Endodermal cell (in vitro differentiated cells): ENCODE measurements around the gene C1GALT1C1L. TPM values are rescaled to one million over a fixed set of nuclear protein-coding genes. Genes with fewer than 3 reads are reported as not detected.
"Not testable (repeated sequence)": the region's sequence is repeated elsewhere in the genome, so short reads cannot be mapped to it uniquely, and the experiment has no call there.

Experiments
- DNase-seq: peaks from one replicate; pipeline ENCODE4 v3.0.0-alpha.2; 2017
- H3K27ac ChIP-seq: 2 replicates; pipeline ENCODE4 v1.5.1; 2013; ENCODE audit warnings: mild to moderate bottlenecking, low read depth, low read length, moderate library complexity
- H3K27me3 ChIP-seq: 2 replicates; pipeline ENCODE4 v1.6.1; 2013; ENCODE audit warnings: mild to moderate bottlenecking, low read length, moderate library complexity; ENCODE audit not compliant: insufficient read depth, control insufficient read depth, poor library complexity, severe bottlenecking
- H3K36me3 ChIP-seq: 2 replicates; pipeline ENCODE4 v1.7.0; 2013; ENCODE audit warnings: mild to moderate bottlenecking, low read length, moderate library complexity; ENCODE audit not compliant: control insufficient read depth, insufficient read depth
- H3K4me1 ChIP-seq: one replicate; pipeline ENCODE4 v1.7.0; 2013; ENCODE audit warnings: low read length; ENCODE audit not compliant: control insufficient read depth, insufficient read depth
- H3K4me3 ChIP-seq: 2 replicates; pipeline ENCODE4 v1.5.1; 2013; ENCODE audit warnings: mild to moderate bottlenecking, low read length, moderate library complexity
- H3K9ac ChIP-seq: 2 replicates; pipeline ENCODE4 v1.6.1; 2013; ENCODE audit warnings: mild to moderate bottlenecking, low read length, moderate library complexity; ENCODE audit not compliant: poor library complexity, severe bottlenecking; ENCODE audit errors: extremely low read depth
- H3K9me3 ChIP-seq: 2 replicates; pipeline ENCODE4 v1.6.1; 2013; ENCODE audit warnings: mild to moderate bottlenecking, low read length, moderate library complexity; ENCODE audit not compliant: control insufficient read depth
- H3K27ac Mint-ChIP-seq: 2 replicates; pipeline ENCODE4 v1.8.0; 2020; ENCODE audit warnings: mixed read lengths
- H3K27me3 Mint-ChIP-seq: 2 replicates; pipeline ENCODE4 v1.8.0; 2021; ENCODE audit warnings: mild to moderate bottlenecking, mixed read lengths; ENCODE audit not compliant: insufficient read depth
- H3K36me3 Mint-ChIP-seq: 2 replicates; pipeline ENCODE4 v1.8.0; 2020; ENCODE audit warnings: low read depth, mixed read lengths
- H3K4me1 Mint-ChIP-seq: 2 replicates; pipeline ENCODE4 v1.8.0; 2020; ENCODE audit warnings: mixed read lengths
- H3K4me3 Mint-ChIP-seq: 2 replicates; pipeline ENCODE4 v1.8.0; 2020; ENCODE audit warnings: mild to moderate bottlenecking, moderate library complexity, mixed read lengths
- H3K9me3 Mint-ChIP-seq: 2 replicates; pipeline ENCODE4 v1.8.0; 2020; ENCODE audit warnings: mild to moderate bottlenecking, mixed read lengths
- CTCF ChIP-seq: fragments of 200-600 bp; sonication (generic); conservative IDR thresholded peaks from 2 replicates; pipeline ENCODE4 v1.5.0; 2021; ENCODE audit warnings: antibody characterized with exemption, mild to moderate bottlenecking
- WGBS, 2 experiments: methylation state at CpG; one replicate each; pipeline versions ENCODE4 v1.1.5 to v1.1.7; 2013; ENCODE audit warnings: missing lambda C conversion rate in 2 of 2, mixed read lengths in 1 of 2; ENCODE audit not compliant: insufficient coverage in 1 of 2, insufficient read length in 1 of 2; 5-methylcytosine and 5-hydroxymethylcytosine counted together
- total RNA-seq, 2 donors: library from RNA; stranded (reverse); fragmentation: NEBNext Ultra II Directional in 1 of 2; extraction: Animal tissue kit (Norgen Biotek cat#: 25700) in 1 of 2; gene quantifications; 2 replicates in 1 of 2; 3 replicates in 1 of 2; pipeline ENCODE4 v1.2.1, GENCODE V29; 2021

C1GALT1C1L gene
- total RNA-seq, 2 donors from 2014 or later: not detected

- H3K9me3 Mint-ChIP-seq: no peaks in the 10 kb centered on the region
- H3K27ac ChIP-seq: no peak overlapping the region
- no peaks in the 10 kb centered on the region for H3K9me3 ChIP-seq
- no peaks in the 10 kb centered on the region for H3K27me3 Mint-ChIP-seq
- no peak overlapping the region for H3K27ac Mint-ChIP-seq
- H3K4me3 Mint-ChIP-seq: no peak overlapping the region
- no peaks in the 10 kb centered on the region for H3K4me1 Mint-ChIP-seq
- no peaks in the 10 kb centered on the region for H3K4me1 ChIP-seq
- TF ChIP-seq CTCF: no peak
- H3K9ac ChIP-seq: no peak overlapping the region
- no peaks in the 10 kb centered on the region for H3K36me3 Mint-ChIP-seq
- H3K36me3 ChIP-seq: no peaks in the 10 kb centered on the region
- H3K27me3 ChIP-seq: no peaks in the 10 kb centered on the region
- 98 to 100% methylated on average over 2 to 3 of the region's 3 CpGs for WGBS, 2 experiments
- H3K4me3 ChIP-seq: no peak overlapping the region
- no peak for DNase-seq
These were observed 23.5 kb upstream of the C1GALT1C1L start for GRCh38 chr2:43699761-43700160.

- H3K4me1 Mint-ChIP-seq, H3K27me3 Mint-ChIP-seq: not testable (repeated sequence)
- WGBS, 2 experiments: 84 to 92% methylated on average over 6 of the region's 6 CpGs
These were observed 21.9 kb upstream of the C1GALT1C1L start for GRCh38 chr2:43698140-43698539.

GRCh38 chr2:43692428-43692994, 16.3 kb upstream of the C1GALT1C1L start:
- H3K9me3 Mint-ChIP-seq: no peaks in the 10 kb centered on the region
- TF ChIP-seq CTCF: no peak
- no peaks in the 10 kb centered on the region for H3K9me3 ChIP-seq
- no peak overlapping the region for H3K27ac ChIP-seq
- H3K27ac Mint-ChIP-seq: no peak overlapping the region
- H3K4me3 ChIP-seq: no peak overlapping the region
- no peak overlapping the region for H3K4me3 Mint-ChIP-seq
- no peaks in the 10 kb centered on the region for H3K4me1 ChIP-seq
- H3K27me3 Mint-ChIP-seq: no peaks in the 10 kb centered on the region
- H3K36me3 ChIP-seq: no peaks in the 10 kb centered on the region
- no peak for DNase-seq
- no peak overlapping the region for H3K9ac ChIP-seq
- no peaks in the 10 kb centered on the region for H3K36me3 Mint-ChIP-seq
- peaks cover 3% of the 10 kb centered on the region for H3K4me1 Mint-ChIP-seq
- WGBS, 2 experiments: 96 to 97% methylated on average over 5 of the region's 5 CpGs
- H3K27me3 ChIP-seq: no peaks in the 10 kb centered on the region

More at GRCh38 chr2:43698140-43698539, 21.9 kb upstream of the C1GALT1C1L start:
- H3K36me3 Mint-ChIP-seq, H3K4me3 ChIP-seq, H3K27ac Mint-ChIP-seq, H3K27me3 ChIP-seq, H3K4me3 Mint-ChIP-seq, H3K27ac ChIP-seq, H3K9me3 ChIP-seq, DNase-seq, H3K9me3 Mint-ChIP-seq, H3K4me1 ChIP-seq, H3K9ac ChIP-seq, H3K36me3 ChIP-seq: not testable (repeated sequence)

GRCh38 chr2:43689999-43690398, 13.8 kb upstream of the C1GALT1C1L start:
- 87 to 94% methylated on average over 2 of the region's 2 CpGs for WGBS, 2 experiments
- no peaks in the 10 kb centered on the region for H3K27me3 ChIP-seq
- Mint-ChIP-seq H3K9me3 (no peaks in the 10 kb centered on the region), H3K27me3 (no peaks in the 10 kb centered on the region), H3K36me3 (no peaks in the 10 kb centered on the region), H3K4me3 (no peak overlapping the region), H3K4me1 (peaks cover 3% of the 10 kb centered on the region), H3K27ac (no peak overlapping the region)
- H3K4me1 ChIP-seq: no peaks in the 10 kb centered on the region
- H3K27ac ChIP-seq: no peak overlapping the region
- H3K9ac ChIP-seq: no peak overlapping the region
- no peak for DNase-seq
- H3K9me3 ChIP-seq: no peaks in the 10 kb centered on the region
- no peaks in the 10 kb centered on the region for H3K36me3 ChIP-seq
- no peak for TF ChIP-seq CTCF
- H3K4me3 ChIP-seq: no peak overlapping the region
